Skeletal muscle cell (primary cell): ENCODE measurements around the gene RPRML.
A peak's percentile ranks its signal among the peaks of the same experiment; 100 is the strongest.
"Not testable (repeated sequence)": the region's sequence is repeated elsewhere in the genome, so short reads cannot be mapped to it uniquely, and the experiment has no call there.

Source experiments
- DNase-seq: peaks from one replicate; pipeline ENCODE4 v3.0.0-alpha.2; 2010; ENCODE audit warnings: low read depth
- H3K4me3 ChIP-seq: 2 replicates; pipeline ENCODE4 v1.5.1; 2011; ENCODE audit warnings: low read depth, mild to moderate bottlenecking, control low read depth, low read length, moderate library complexity

RPRML gene

DNA sequence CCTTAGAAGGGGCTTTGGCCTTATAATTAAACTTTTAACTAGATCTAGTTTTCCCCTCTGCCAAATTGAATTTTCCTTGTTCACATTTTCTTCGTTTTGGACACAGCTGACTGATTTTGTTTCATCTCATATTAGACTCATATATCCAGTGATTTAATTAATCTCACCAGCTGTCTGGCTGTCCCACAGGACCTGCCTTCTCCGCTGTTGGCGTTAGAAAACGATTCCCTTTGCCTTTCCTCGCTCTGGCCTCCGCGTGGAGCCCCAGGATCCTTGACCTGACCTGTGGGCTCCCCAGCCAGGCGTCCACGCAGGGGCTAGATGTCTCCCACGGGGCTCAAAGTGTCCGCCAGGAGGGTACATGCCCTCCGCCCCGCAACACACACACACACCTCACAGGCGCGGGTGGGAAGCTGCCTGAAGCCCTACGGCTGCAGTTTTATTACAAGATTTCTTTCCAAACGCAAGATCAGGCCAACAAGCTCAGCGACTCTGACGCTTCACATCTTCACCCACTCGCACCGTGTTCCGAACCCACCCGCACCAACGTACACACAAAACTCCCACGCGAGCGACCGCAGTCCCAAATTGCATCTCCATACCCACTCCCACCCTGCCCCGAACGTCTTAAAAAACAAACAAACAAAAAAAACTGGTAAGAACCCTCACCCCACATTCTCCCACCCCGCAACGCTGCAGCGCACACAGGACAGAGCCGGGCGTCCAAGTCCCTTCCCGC is 1.1 kb downstream of the RPRML start:
- H3K4me3 ChIP-seq: peak overlapping the region; percentile 53
- no peak for DNase-seq

DNA sequence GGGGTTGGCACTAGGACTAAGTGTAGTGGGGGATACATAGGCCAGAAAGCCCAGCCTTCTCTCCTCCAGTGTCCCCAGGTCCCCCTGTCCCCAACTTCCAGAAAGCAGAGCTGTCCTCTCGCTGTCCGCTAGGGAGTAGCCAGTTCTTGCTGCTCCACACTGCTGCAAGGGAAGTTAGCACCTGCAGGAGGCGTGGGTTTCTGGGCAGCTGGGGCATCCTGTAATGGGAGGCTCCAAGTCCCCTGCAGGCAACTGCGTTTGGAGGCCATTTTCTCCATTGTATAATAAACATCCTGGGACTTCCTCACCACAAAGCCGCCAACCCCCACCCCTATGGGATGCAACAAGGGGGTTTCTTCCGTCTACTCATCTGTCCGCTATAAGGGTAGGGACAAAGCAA is 1.7 kb downstream of the RPRML start:
- DNase-seq: no peak
- no peak overlapping the region for H3K4me3 ChIP-seq

DNA sequence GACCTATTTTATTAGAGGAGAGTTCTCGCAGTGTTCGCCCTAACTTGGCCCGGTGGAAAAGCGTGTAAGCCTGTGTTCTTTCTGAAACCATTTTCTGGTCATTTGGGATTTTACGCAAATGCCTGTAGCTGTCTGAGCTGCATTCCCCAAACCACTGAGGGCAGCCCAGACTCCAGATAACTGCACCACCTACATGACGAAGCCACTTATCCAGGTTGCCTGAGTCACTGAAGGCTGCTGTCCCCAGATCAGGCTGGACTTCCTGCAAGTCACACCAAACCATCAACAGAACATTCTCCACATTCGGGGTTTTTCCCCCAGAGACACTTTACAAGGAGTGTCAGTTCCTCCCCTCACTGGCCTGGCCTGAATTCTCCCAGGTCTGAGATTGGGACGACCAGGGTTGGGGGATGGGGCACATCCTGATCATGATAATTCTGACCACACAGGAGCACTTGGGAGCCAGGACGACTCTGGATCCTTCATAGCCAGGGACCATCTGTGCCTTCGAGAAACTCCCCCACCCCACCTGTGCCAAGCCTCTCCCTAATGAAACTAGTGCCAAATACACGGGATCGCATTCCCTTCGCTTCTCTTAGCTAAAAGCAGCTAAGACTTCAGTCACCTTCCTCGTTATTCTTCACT is 2.3 kb downstream of the RPRML start:
- no peak overlapping the region for H3K4me3 ChIP-seq
- no peak for DNase-seq

DNA sequence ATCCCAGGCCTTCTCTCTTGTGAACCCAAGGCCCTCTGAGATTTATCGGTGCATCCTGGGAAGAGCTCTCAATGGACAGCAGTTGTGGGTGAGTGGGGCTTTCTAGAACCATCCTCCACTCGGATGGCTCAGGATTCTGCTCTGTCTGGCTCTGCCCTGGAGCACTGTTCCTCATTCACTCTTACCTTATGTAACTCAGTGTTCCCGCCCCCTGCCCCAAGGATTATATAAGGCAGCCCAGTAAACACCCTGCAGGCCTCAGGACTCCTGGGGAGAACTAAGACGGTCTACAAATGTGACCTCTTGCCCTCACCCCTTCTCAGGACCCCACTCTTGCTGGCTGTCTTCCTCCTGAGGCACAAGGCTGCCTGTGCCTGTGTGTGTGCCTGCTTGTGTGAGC is 3.8 kb downstream of the RPRML start:
- DNase-seq: no peak
- H3K4me3 ChIP-seq: no peak overlapping the region

DNA sequence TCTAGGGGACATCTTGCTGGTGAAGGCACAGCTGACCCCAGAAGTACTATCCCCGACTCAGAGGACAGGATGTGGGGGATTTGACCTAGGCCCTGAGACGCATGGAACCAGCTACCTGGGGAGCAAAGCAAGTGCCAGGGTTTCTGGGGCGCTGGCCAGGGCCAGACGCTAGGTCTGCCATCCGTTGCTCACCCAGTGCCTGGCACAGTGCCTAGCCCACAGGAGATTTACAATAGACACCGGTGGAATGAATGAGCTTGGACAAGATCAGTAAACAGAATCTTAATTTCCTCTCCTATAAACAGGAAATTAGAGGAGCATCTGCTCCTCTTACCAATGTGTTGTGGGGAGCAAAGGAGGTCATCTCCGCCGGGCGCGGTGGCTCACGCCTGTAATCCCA is 5.0 kb downstream of the RPRML start:
- H3K4me3 ChIP-seq: no peak overlapping the region
- no peak for DNase-seq

DNA sequence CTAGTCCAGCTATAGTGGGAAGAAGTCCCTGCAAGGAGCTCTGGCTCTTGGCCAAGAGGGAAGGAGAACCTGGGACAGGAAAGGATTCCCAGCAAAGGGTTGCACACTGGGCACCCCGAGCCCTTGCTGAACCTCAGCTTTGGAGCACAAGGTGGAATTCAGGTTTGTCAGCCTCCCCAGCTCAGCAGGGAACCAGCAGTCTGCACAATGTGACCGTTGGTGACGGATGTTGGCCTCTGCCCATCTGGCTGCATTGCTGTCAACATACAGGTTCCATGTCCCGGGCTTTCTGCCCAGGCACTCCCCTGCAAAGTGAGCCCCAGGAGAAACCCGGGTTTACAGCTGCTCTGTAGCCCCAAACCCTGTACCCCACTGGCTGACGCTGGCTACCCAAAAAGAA is 6.7 kb downstream of the RPRML start:
- no peak overlapping the region for H3K4me3 ChIP-seq
- DNase-seq: no peak

DNA sequence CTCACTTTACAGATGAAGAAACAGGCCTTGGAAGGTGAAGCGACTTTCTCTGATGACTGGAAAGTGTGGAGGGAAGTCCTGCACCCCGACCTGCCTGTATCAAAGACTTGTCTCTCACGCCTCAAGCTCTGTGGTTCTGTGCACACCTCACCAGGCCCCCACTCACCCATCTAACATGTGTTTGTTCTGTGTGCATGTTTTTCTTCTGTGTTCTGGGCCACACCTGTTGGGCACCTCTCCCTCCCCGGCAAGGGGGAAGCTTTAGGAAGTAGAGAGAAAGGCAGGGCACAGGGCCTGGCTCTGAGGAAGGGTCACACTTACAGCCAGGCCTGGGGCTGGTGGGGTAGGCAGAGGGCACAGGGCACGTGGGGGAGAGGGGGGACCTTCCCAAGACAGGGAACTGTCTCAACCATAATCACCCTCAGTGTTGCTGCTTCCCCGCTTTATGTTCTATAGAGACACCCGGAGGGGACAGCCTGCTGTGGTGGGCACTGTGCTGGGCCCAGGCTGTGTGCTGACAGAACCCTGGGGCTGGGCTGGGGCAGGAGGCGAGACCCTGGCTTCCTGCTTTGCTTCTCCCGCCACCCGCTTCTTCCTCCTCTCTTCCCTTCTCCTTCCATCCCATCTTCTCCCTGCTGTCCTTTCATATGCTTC is 7.3 kb downstream of the RPRML start:
- H3K4me3 ChIP-seq: no peak overlapping the region
- no peak for DNase-seq

DNA sequence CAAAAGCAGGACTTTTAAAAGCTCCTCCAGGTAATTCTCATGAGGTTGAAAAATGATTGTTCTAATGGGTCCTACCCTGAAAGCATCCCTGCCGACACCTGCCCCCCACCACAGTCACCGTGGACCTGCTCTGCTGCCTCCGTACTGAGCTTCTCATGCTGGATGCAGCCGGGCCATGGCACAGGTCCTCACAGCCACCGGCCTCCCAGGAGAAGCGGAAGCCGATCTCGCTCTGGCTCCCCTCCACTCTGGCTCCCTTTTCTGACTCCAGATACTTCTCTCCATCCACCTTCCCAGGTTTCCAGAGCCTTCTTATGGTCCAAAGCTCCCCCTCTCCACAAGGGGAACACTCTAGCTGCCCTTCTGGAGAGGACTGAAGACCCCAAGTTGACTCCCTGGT is 10.2 kb downstream of the RPRML start:
- H3K4me3 ChIP-seq: no peak overlapping the region
- no peak for DNase-seq

DNA sequence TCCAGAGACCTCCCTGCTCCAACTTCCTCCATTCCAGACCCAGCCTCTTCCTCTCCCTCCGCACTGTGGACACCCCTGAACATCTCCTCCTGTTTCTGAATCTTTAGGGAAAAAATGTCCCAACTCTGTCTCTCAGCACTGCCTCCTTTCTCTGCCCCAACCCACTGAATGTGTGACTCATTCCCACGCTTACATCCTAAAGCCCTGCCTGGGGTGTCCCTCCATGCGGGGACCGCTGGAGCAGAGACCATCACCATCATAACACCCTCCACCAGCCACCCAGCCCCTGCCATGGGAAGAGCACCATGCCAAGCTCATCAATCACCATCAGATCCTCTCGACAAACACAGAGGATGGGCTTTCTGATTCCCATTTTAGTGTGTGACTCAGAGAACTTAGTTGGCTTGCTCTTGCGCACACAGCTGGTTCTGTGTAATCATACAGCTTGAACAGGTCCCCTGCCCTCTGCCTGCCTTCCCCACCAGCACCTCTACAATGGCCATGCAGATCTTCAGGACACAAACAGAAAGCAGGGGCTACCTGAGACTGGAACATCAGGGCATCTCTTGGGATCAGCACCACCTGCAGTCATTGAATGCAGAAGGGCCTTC is 10.7 kb downstream of the RPRML start:
- no peak overlapping the region for H3K4me3 ChIP-seq
- no peak for DNase-seq

DNA sequence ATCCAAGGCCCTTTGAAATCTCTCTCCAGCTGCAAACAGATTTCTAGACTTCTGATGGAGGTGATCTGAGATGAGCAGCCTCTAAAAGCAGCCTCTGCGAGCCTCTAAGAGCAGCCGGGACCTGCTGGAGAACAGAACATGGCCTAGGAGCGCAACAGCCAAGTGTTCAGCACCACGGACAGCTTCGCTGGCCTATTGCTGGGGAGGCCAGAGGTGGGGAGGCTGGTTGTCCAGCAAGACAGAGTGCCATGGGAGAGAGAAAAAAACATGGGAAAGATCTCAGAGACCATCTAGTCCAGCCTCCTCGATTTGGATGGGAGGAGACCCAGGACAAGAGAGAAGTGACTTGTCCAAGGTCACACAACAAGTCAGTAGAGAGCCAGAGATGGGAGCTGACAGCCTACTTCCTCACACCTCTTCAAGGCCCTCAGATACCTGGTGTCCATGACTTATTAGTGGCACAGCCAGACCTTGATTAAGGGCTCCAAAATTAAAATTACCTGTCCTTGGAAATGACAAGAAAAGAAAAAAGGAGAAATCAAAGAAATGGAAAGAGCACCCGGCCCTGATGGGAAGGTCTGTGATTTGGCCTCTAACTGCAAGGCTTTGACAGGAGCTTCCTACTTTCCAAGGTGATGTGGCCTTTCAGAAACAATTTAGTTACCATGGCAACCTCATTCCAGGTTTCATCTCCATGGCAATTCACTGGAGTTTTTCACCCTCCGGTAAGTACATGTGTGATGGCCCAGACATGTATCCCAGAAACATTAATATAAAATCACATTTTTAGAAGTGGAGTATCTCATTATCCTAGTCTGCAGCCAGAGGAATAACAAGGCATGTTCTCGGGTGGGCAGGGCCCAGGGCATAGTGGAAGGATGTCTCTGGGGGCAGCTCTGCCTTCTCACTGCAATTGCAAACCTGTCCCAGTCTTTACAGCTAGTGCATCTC is 14.5 kb downstream of the RPRML start:
- no peak overlapping the region for H3K4me3 ChIP-seq
- DNase-seq: no peak

DNA sequence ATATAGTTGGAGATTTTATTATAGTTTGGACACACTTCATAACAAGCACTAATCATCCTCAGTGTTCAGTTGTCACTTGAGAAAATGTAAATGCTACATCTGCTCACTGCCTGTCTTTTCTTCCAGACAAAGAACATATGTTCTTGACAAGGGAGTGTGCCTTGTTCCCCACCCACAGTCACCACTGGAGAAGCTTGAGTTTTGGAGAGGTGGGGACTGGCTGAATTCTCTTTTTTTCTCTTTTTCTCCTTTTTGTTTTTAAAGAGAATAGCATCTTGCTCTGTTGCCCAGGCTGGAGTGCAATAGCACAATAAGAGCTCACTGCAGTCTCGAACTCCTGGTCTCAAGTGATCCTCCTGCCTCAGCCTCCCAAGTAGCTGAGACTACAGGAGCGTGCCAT is 15.5 kb downstream of the RPRML start:
- no peak overlapping the region for H3K4me3 ChIP-seq
- DNase-seq: no peak

DNA sequence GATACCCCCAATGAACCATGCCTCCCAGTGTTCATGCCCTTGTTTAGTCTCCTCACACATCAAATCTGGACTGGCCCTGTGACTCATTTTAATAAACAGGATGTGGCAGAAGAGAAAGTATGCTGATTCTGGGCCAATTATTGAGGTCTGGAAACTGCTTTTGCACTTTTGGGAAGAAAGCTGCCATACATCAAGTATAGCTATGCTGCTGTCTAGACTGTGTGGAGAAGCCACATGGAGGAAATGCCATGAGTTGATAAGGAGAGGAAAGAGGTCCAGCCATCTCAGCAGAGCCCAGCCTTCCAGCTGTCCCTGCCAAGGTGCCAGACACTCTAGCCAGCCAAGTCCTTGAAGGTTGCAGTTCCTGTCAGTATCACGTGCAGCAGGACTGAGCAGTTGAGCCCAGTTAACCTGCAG is 16.7 kb downstream of the RPRML start:
- DNase-seq: no peak
- no peak overlapping the region for H3K4me3 ChIP-seq

DNA sequence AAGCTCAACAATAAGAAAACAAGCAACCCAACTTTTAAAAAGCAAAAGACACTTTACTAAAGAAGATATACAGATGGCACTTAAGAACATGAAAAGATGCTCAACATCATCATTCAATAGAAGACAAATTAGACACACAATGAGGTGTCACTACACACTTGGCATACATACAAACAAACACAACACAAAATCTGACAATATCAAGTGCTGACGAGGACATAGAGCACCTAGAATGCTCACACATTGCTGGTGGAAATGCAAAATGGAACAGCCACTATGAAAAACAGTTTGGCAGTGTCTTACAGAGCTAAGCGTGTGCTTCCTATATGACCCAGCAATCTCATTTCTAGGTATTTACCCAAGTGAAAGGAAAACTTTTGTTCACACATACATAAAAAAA is 18.9 kb downstream of the RPRML start:
- H3K4me3 ChIP-seq: no peak overlapping the region
- DNase-seq: no peak

DNA sequence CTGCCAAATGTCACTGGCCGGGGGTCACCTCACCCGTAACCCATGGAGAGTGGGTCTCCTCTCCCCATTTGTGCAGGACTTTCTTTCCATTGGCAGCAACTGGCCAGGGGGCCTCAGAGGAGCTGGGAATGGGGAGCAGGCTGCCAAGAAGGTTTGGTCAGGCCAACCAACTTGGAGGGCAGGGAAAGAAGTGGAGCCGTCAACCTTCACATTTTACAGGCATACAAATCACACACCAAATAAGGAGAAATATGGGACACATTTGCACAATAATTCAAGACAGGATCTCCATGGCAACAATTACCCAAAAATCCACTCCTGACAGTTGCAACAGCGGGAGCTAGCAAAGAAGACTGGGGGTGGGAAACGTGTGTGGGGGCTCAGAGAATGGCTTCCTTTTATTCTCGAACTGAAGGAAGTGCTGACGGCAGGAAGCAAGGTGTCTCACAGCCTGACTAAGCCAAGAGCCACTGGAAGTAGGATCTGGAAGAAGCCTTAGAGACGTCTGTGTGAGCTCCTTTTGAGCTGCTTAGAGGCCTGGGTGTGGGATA is 20.9 kb downstream of the RPRML start:
- no peak overlapping the region for H3K4me3 ChIP-seq
- DNase-seq: no peak

DNA sequence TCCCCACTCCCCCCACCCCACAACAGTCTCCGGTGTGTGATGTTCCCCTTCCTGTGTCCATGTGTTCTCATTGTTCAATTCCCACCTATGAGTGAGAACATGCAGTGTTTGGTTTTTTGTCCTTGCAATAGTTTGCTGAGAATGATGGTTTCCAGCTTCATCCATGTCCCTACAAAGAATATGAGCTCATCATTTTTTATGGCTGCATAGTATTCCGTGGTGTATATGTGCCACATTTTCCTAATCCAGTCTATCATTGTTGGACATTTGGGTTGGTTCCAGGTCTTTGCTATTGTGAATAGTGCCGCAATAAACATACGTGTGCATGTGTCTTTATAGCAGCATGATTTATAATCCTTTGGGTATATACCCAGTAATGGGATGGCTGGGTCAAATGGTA is 25.9 kb downstream of the RPRML start:
- not testable (repeated sequence) for H3K4me3 ChIP-seq, DNase-seq

DNA sequence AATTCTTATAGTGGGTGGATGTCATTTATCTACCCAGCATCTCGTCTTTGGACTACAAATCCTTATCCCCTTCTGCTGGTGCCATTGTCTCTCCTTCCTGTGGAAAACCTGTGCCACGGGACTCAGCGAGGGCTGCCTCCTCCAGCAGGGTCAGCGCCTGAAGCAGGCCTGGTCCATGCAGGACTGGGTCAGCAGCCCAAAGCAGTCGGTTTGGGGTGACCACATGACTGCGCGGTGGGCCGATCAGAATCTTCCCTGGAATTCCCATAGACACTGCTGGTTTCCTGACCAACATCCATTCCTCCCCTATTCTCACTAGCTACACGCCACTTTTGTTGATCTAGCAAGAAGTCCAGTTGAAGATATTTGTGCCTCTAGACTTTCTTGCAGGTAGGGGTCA is 26.9 kb downstream of the RPRML start:
- H3K4me3 ChIP-seq: no peak overlapping the region

DNA sequence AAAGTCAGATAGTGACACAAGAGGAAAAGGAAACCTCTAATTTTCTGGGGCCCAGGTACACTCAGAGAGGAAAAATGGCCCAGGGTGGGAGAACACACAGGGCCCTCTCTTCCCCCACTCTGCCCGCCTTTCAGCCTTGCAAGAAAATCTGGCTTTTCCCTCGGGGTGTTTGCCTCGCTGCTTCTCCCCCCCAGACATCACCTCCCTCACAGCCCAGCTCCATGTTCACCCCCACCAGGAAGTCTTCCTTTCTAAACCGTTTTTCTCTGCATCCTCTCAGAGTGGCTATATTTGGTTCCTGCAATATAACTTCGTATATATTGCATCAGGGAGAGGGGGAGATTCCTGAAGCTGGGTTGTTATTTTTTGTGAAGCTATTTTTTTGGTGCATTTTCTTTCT is 27.3 kb downstream of the RPRML start:
- no peak for DNase-seq
- no peak overlapping the region for H3K4me3 ChIP-seq

More for the DNA sequence above, 26.9 kb downstream of the RPRML start:
- no peak for DNase-seq

DNA sequence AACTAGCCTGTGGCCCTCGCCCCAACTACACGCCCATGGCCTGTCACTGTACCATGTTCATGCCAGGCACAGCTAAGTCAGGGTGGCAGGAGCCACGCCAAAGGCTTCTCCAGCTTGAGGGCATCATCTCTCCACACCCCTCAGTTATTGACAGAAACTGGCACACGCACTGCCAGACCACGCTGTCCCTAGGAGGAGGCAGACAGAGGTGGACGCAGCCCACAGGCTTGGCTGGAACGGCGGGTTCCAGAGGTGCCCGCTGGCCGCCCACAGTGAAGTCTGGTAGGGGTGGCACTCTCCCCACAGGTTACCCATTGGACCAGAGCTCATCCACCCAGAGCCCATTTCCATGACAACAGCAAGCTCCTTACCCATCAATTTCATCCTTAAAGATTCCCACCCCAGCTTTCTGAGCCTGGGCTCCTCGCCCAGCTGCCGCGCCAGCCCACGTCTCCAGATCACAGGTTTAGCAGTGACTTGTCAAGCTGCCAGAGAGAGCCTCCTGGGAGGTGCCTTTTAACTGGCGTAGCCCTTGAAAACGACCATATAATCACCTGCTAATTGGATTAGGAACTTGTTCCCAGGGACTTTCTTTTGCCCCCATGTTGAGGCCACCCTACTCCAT is 27.9 kb downstream of the RPRML start:
- DNase-seq: no peak
- no peak overlapping the region for H3K4me3 ChIP-seq
